Uterus (tissue), 4 donors: ENCODE data around the gene REV3L. TPM values are rescaled to one million over a fixed set of nuclear protein-coding genes. Genes with fewer than 3 reads are reported as not detected.
A peak's percentile ranks its signal among the peaks of the same experiment; 100 is the strongest.

Experiments used
- DNase-seq, 2 donors: peaks; one replicate each; pipeline ENCODE4 v3.0.0-alpha.2; 2019 to 2020
- H3K27ac ChIP-seq, 2 donors: fragments of 200-600 bp; sonication (generic); 1 replicate in 1 of 2; 2 replicates in 1 of 2; pipeline ENCODE4 v1.5.1; 2016 to 2018
- H3K27me3 ChIP-seq, 2 donors: fragments of 200-600 bp; sonication (generic); one replicate each; pipeline ENCODE4 v1.5.1; 2018 to 2019; ENCODE audit warnings: control low read depth in 1 of 2
- H3K36me3 ChIP-seq, 2 donors: fragments of 200-600 bp; sonication (generic); one replicate each; pipeline ENCODE4 v1.5.1; 2019; ENCODE audit warnings: control low read depth in 1 of 2
- H3K4me1 ChIP-seq, 2 donors: fragments of 200-600 bp; sonication (generic); one replicate each; pipeline ENCODE4 v1.5.1; 2018 to 2019; ENCODE audit warnings: control low read depth in 1 of 2
- H3K4me3 ChIP-seq, 2 donors: fragments of 200-600 bp; sonication (generic); 1 replicate in 1 of 2; 2 replicates in 1 of 2; pipeline ENCODE4 v1.5.1; 2018 to 2019; ENCODE audit warnings: mild to moderate bottlenecking in 1 of 2
- H3K9me3 ChIP-seq, 2 donors: fragments of 200-600 bp; sonication (generic); one replicate each; pipeline ENCODE4 v1.5.1; 2019; ENCODE audit warnings: control low read depth in 1 of 2
- POLR2A ChIP-seq, 2 donors: fragments of 450-650 bp; IDR thresholded peaks; one replicate each; pipeline ENCODE4 v1.6.1; 2016; ENCODE audit warnings: antibody characterized with exemption in 2 of 2, mild to moderate bottlenecking in 1 of 2, moderate library complexity in 1 of 2
- intact Hi-C: fragments of 100-400 bp; cut with DNase I; formaldehyde crosslinking; loops from one replicate; pipeline ENCODE4 v1.15.1; 2023; ENCODE audit warnings: low total_unique reads
- total RNA-seq, 4 donors: library from RNA; depleted of rRNA in 3 of 4; stranded (reverse); fragments of >200 nt in 3 of 4; gene quantifications; one replicate each; pipeline versions ENCODE4 v1.1.0 to v1.2.4, GENCODE V29; 2014 to 2023
- TF ChIP-seq, protein P1 (sequence below), 4 experiments: fragments of 200-600 bp in 2 of 4; fragments of 450-650 bp in 2 of 4; sonication (generic) in 2 of 4; IDR thresholded peaks; one replicate each; pipeline ENCODE4 v1.5.1; 2016 to 2019; ENCODE audit warnings: antibody characterized with exemption in 4 of 4, mild to moderate bottlenecking in 2 of 4, moderate library complexity in 1 of 4
- donor health status: DM: yes; HTN: yes; CAD: no.

Gene REV3L
- total RNA-seq, 4 donors from 2014 or later: 67.9 to 318 (median 127) TPM

- TF ChIP-seq POLR2A (IDR thresholded peaks at IDR 0.05): no peak
- TF ChIP-seq, protein P1, sequence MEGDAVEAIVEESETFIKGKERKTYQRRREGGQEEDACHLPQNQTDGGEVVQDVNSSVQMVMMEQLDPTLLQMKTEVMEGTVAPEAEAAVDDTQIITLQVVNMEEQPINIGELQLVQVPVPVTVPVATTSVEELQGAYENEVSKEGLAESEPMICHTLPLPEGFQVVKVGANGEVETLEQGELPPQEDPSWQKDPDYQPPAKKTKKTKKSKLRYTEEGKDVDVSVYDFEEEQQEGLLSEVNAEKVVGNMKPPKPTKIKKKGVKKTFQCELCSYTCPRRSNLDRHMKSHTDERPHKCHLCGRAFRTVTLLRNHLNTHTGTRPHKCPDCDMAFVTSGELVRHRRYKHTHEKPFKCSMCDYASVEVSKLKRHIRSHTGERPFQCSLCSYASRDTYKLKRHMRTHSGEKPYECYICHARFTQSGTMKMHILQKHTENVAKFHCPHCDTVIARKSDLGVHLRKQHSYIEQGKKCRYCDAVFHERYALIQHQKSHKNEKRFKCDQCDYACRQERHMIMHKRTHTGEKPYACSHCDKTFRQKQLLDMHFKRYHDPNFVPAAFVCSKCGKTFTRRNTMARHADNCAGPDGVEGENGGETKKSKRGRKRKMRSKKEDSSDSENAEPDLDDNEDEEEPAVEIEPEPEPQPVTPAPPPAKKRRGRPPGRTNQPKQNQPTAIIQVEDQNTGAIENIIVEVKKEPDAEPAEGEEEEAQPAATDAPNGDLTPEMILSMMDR (IDR thresholded peaks at IDR 0.05): no peak
- H3K4me3 ChIP-seq: no peak overlapping the region
- no peaks in the 10 kb centered on the region for H3K9me3 ChIP-seq
- H3K27ac ChIP-seq: peak overlapping the region; percentile 99 to 100
- peaks cover 0 to 7% of the 10 kb centered on the region in 2 donors for H3K4me1 ChIP-seq
- intact Hi-C loops: no loop called here
- H3K27me3 ChIP-seq: no peaks in the 10 kb centered on the region
- no peaks in the 10 kb centered on the region for H3K36me3 ChIP-seq
- DNase-seq: no peak
Measured at GRCh38 chr6:111485342-111485741, 2.3 kb upstream of the REV3L start.

DNA sequence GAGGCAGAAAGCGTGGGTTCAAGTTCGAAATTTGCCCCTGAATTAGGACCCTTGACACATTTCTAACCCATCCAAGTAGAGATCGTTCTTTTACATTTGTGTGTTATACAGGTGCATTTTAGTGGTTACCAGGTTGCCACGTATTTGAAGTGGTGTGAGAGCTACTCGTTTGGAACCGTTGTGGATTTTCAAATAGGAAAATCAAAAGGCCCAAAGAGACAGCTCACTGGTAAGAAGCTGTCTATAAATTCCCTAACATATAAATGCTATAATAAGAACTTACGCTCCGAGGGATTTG, 1.6 kb upstream of the REV3L start:
- intact Hi-C loops: loop anchor here (5.0 kb wide), 2 partner anchors 123 to 198 kb away; partner anchors contain the start of gene TRAF3IP2
- peak overlapping the region; percentile 76 to 86 for H3K4me3 ChIP-seq

DNA sequence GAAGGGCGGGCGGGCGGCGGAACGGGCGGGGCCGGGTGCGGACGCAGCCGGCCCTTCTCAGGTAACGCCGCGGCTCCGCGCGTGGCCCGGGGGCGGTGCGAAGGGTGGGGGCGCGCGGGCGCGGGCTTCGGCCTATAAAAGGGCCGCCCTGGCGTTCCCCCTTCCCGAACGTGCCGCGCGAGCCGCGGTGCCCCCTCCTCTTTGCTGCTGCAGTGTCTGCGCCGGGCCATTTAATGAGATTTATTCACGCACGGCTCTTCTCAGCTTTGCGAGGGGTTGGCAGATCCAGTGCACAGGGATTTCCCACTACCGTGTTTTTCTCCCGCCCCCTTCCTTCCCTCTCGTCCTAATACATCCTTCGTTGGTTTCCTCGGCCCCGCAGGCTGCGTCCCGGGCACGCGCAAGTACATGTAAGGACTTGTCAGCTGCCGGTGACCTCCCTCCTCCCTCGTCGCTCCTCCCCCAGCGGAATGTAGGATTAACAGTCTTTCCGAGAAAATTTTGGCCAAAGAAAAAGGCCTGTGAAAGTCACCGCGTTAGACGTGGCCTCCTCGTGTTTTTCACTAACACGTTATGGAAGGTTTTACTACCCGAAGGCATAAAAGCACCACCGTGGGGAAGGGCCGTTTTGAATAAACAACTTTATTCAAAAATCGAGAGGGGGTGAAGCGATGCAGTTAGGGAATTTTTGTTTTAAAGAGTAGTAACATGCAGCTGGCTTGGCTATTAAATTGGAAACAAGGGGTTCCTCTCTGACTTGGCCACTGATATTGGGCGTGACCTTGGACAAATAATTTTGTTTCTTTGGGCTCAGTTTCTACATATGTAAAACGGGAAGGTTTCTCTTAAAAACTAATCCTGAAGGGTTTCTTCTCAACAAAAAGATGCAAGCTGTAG, 966 bp upstream of the REV3L start:
- Histone ChIP-seq H3K9me3 (no peaks in the 10 kb centered on the region), H3K27me3 (no peaks in the 10 kb centered on the region), H3K27ac (peak overlapping the region; percentile 99 to 100), H3K4me3 (peak overlapping the region; percentile 76 to 86), H3K36me3 (no peaks in the 10 kb centered on the region), H3K4me1 (peaks cover 0 to 7% of the 10 kb centered on the region in 2 donors)
- intact Hi-C loops: loop anchor here (5.0 kb wide), 2 partner anchors 123 to 198 kb away; partner anchors contain the start of gene TRAF3IP2
- DNase-seq: peak; percentile 94 to 98
- TF ChIP-seq, protein P1 (IDR thresholded peaks at IDR 0.05): peak in 2 of 4 experiments; percentile 6 to 7
- peak; percentile 24 to 81 for TF ChIP-seq POLR2A (IDR thresholded peaks at IDR 0.05)

More for the DNA sequence above, 1.6 kb upstream of the REV3L start:
- peaks cover 0 to 7% of the 10 kb centered on the region in 2 donors for H3K4me1 ChIP-seq
- DNase-seq: no peak
- H3K27ac ChIP-seq: peak overlapping the region; percentile 99 to 100
- no peak for TF ChIP-seq POLR2A (IDR thresholded peaks at IDR 0.05)
- TF ChIP-seq, protein P1 (IDR thresholded peaks at IDR 0.05): no peak
- no peaks in the 10 kb centered on the region for H3K9me3 ChIP-seq
- H3K36me3 ChIP-seq: no peaks in the 10 kb centered on the region
- H3K27me3 ChIP-seq: no peaks in the 10 kb centered on the region

DNA sequence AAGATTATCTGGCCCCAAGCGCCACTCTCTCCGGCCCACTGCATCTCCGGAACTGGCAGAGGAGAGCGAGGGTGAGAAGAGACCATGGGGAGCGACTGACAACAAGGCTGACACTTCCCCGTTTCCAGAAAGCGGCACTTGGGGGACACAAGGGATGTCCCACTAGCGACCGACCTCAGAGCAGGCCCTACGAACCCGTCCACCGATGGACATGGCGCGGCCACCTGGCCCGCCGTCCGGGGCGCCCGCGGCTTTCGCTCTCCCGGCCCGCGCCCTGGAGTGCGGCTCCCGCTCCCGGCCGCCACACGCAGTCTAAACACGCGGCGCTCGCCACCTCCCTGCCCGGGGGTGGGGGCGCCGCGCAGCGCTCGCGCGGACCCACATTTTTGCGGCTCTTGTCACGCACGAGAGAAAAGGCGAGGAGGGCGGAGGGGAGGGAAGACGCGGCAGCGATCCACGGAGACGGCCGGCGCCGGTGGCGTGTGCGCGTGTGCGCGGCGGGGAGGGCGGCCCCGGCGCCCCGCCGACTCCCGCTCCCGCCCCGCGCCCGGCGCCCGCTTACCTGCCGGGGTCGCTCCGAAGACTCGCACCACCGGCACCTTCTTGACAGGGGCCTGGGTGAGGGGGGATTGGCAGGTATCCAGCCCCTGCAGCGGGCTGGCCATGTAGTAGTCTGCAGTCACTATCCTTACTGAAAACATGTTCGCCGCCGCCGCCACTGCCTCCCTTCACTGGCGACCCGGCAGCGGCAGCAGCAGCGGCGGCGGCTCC, 645 bp downstream of the REV3L start:
- no peaks in the 10 kb centered on the region for H3K36me3 ChIP-seq
- intact Hi-C loops: loop anchor here (5.0 kb wide), 2 partner anchors 125 to 200 kb away; partner anchors contain the start of gene TRAF3IP2
- H3K9me3 ChIP-seq: no peaks in the 10 kb centered on the region
- TF ChIP-seq, protein P1 (IDR thresholded peaks at IDR 0.05): peak in 1 of 4 experiments; percentile 17
- TF ChIP-seq POLR2A (IDR thresholded peaks at IDR 0.05): peak in 1 of 2 donors; percentile 33
- H3K27ac ChIP-seq: peak overlapping the region; percentile 99 to 100
- no peaks in the 10 kb centered on the region for H3K27me3 ChIP-seq
- H3K4me1 ChIP-seq: peaks cover 0 to 13% of the 10 kb centered on the region in 2 donors
- H3K4me3 ChIP-seq: peak overlapping the region; percentile 76 to 86
- DNase-seq: peak; percentile 66 to 69
